ENCODE measurements around the gene ANKS1A.

The ANKS1A gene

GRCh38 chr6:35037664-35038038, 148.6 kb downstream of the ANKS1A start:
- DNase-seq = no peak

- DNase-seq = no peak
Measured at GRCh38 chr6:35038076-35038475, 149.0 kb downstream of the ANKS1A start.

- DNase-seq = no peak
Measured at GRCh38 chr6:35040398-35040797, 151.3 kb downstream of the ANKS1A start.

- no peak for DNase-seq
Measured at GRCh38 chr6:35041086-35041861, 152.2 kb downstream of the ANKS1A start.

GRCh38 chr6:35042031-35042815, 153.2 kb downstream of the ANKS1A start:
- DNase-seq = no peak

- DNase-seq = no peak
Measured at GRCh38 chr6:35043381-35044130, 154.5 kb downstream of the ANKS1A start.

GRCh38 chr6:35044145-35044745, 155.2 kb downstream of the ANKS1A start:
- DNase-seq = peak in 8 of 51 donors; percentile 27 to 51 (median 34)

- DNase-seq = peak in 1 of 51 donors; percentile 51
Measured at GRCh38 chr6:35044761-35045421, 155.8 kb downstream of the ANKS1A start.

GRCh38 chr6:35046103-35046502, 157.0 kb downstream of the ANKS1A start:
- peak in 1 of 51 donors; percentile 16 for DNase-seq

GRCh38 chr6:35046862-35047261, 157.8 kb downstream of the ANKS1A start:
- no peak for DNase-seq

GRCh38 chr6:35047265-35048011, 158.4 kb downstream of the ANKS1A start:
- DNase-seq = peak in 5 of 51 donors; percentile 20 to 78 (median 28)

GRCh38 chr6:35048031-35048613, 159.1 kb downstream of the ANKS1A start:
- DNase-seq = peak in 37 of 51 donors; percentile 24 to 89 (median 63)

GRCh38 chr6:35048631-35049083, 159.6 kb downstream of the ANKS1A start:
- DNase-seq = peak in 44 of 51 donors; percentile 31 to 82 (median 64)

GRCh38 chr6:35049156-35049735, 160.2 kb downstream of the ANKS1A start:
- DNase-seq = peak in 3 of 51 donors; percentile 24 to 65 (median 59)

- peak in 31 of 51 donors; percentile 25 to 76 (median 50) for DNase-seq
Measured at GRCh38 chr6:35049900-35050756, 161.1 kb downstream of the ANKS1A start.

GRCh38 chr6:35050757-35051330, 161.8 kb downstream of the ANKS1A start:
- no peak for DNase-seq

- peak in 7 of 51 donors; percentile 16 to 50 (median 32) for DNase-seq
Measured at GRCh38 chr6:35051396-35051795, 162.3 kb downstream of the ANKS1A start.
